ENCODE measurements around the gene MRPL10. TPM values are rescaled to one million over a fixed set of nuclear protein-coding genes. Genes with fewer than 3 reads are reported as not detected.

Gene MRPL10
- total and polyA plus RNA-seq, 10 of the 15 experiments (the other 5 are each of a cell fraction or from before 2014, with no cell fraction given) = 18.9 to 61.9 (median 47.3) TPM

DNA sequence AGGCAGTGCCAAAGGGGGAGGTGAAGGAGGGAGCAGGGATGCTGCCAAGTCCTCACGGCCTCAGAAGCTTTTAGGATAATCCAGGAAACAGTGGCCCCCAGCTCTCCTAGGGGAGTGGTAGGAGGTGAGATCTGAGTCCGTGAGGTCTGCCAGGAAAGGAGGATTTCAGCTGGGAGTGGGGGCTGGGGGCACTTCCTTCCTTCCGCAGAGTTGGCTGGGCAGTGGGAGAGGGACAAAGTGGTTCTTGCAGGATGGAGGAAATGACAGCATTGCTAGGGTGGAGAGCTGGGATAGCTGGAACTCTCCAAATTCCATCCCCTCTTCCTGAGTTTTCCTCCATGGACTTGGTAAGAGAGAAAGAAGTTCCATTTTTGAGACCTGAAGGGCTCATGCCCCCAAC, 24.4 kb upstream of the MRPL10 start:
- H3K27ac ChIP-seq (ENCODE audit: control insufficient read depth, insufficient read depth) = no peak overlapping the region
- no peak overlapping the region for H3K4me2 ChIP-seq (ENCODE audit: control insufficient read depth, insufficient read depth)

More for the DNA sequence above, 24.4 kb upstream of the MRPL10 start:
- Histone ChIP-seq H4K20me1 (ENCODE audit: control insufficient read depth, insufficient read depth) (no peaks in the 10 kb centered on the region), H3K4me3 (no peak overlapping the region), H3K36me3 (ENCODE audit: control insufficient read depth in 2 of 2, insufficient read depth in 2 of 2, low read length in 1 of 2) (no peaks in the 10 kb centered on the region), H3K9ac (ENCODE audit: control insufficient read depth, insufficient read depth, low read length) (no peak overlapping the region), H3K79me2 (ENCODE audit: control insufficient read depth, insufficient read depth, low read length) (no peaks in the 10 kb centered on the region), H3K9me3 (replicated peaks; ENCODE audit: control insufficient read depth, insufficient read depth, low read length) (no peaks in the 10 kb centered on the region), H2AFZ (ENCODE audit: control insufficient read depth, low read depth, low read length) (no peak overlapping the region), H3K4me1 (ENCODE audit: control insufficient read depth, insufficient read depth, low read length) (peaks cover 5% of the 10 kb centered on the region), H3K27me3 (replicated peaks in 1 of 2; ENCODE audit: control insufficient read depth in 2 of 2, insufficient read depth in 2 of 2, low read length in 1 of 2) (peaks cover 16 to 41% of the 10 kb centered on the region in 2 experiments)
- ATAC-seq (no peak), DNase-seq (ENCODE audit: low read depth, low spot score) (no peak), FAIRE-seq (no peak)
- ChIA-PET POLR2A (no interaction called here), CTCF (interaction anchor here (0.7 to 3.6 kb wide), 4 partner anchors 13 to 34 kb away, joined by 3 to 14 read pairs (median 3); no protein-coding TSS in a partner anchor), RAD21 (ENCODE audit: unreplicated experiment) (no interaction called here), SMC1A (ENCODE audit: uncharacterized antibody, unreplicated experiment) (interaction anchor here (1.2 to 1.3 kb wide), 2 partner anchors 13 to 36 kb away, joined by 3 read pairs; no protein-coding TSS in a partner anchor)
- intact Hi-C loops (cut with micrococcal nuclease; ENCODE audit: unreplicated experiment) = no loop called here
- WGBS (ENCODE audit: insufficient coverage, insufficient replicate concordance, low lambda C conversion rate, missing lambda C conversion rate) = 30% methylated on average over 3 of the region's 3 CpGs
- in situ Hi-C loops (cut with MboI) = no loop called here
- no TSS peak for BruUV-seq (replicated peaks)
- no peak for TF ChIP-seq NR2C1 (IDR thresholded peaks at IDR 0.05)
- TF ChIP-seq, protein P1, sequence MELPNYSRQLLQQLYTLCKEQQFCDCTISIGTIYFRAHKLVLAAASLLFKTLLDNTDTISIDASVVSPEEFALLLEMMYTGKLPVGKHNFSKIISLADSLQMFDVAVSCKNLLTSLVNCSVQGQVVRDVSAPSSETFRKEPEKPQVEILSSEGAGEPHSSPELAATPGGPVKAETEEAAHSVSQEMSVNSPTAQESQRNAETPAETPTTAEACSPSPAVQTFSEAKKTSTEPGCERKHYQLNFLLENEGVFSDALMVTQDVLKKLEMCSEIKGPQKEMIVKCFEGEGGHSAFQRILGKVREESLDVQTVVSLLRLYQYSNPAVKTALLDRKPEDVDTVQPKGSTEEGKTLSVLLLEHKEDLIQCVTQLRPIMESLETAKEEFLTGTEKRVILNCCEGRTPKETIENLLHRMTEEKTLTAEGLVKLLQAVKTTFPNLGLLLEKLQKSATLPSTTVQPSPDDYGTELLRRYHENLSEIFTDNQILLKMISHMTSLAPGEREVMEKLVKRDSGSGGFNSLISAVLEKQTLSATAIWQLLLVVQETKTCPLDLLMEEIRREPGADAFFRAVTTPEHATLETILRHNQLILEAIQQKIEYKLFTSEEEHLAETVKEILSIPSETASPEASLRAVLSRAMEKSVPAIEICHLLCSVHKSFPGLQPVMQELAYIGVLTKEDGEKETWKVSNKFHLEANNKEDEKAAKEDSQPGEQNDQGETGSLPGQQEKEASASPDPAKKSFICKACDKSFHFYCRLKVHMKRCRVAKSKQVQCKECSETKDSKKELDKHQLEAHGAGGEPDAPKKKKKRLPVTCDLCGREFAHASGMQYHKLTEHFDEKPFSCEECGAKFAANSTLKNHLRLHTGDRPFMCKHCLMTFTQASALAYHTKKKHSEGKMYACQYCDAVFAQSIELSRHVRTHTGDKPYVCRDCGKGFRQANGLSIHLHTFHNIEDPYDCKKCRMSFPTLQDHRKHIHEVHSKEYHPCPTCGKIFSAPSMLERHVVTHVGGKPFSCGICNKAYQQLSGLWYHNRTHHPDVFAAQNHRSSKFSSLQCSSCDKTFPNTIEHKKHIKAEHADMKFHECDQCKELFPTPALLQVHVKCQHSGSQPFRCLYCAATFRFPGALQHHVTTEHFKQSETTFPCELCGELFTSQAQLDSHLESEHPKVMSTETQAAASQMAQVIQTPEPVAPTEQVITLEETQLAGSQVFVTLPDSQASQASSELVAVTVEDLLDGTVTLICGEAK (IDR thresholded peaks at IDR 0.05; ENCODE audit: borderline replicate concordance) = no peak
